ENCODE measurements around the gene HAUS5.
A peak's percentile ranks its signal among the peaks of the same experiment; 100 is the strongest.
"Not testable (repeated sequence)": the region's sequence is repeated elsewhere in the genome, so short reads cannot be mapped to it uniquely, and the experiment has no call there.

The HAUS5 gene, protein sequence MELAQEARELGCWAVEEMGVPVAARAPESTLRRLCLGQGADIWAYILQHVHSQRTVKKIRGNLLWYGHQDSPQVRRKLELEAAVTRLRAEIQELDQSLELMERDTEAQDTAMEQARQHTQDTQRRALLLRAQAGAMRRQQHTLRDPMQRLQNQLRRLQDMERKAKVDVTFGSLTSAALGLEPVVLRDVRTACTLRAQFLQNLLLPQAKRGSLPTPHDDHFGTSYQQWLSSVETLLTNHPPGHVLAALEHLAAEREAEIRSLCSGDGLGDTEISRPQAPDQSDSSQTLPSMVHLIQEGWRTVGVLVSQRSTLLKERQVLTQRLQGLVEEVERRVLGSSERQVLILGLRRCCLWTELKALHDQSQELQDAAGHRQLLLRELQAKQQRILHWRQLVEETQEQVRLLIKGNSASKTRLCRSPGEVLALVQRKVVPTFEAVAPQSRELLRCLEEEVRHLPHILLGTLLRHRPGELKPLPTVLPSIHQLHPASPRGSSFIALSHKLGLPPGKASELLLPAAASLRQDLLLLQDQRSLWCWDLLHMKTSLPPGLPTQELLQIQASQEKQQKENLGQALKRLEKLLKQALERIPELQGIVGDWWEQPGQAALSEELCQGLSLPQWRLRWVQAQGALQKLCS

DNA sequence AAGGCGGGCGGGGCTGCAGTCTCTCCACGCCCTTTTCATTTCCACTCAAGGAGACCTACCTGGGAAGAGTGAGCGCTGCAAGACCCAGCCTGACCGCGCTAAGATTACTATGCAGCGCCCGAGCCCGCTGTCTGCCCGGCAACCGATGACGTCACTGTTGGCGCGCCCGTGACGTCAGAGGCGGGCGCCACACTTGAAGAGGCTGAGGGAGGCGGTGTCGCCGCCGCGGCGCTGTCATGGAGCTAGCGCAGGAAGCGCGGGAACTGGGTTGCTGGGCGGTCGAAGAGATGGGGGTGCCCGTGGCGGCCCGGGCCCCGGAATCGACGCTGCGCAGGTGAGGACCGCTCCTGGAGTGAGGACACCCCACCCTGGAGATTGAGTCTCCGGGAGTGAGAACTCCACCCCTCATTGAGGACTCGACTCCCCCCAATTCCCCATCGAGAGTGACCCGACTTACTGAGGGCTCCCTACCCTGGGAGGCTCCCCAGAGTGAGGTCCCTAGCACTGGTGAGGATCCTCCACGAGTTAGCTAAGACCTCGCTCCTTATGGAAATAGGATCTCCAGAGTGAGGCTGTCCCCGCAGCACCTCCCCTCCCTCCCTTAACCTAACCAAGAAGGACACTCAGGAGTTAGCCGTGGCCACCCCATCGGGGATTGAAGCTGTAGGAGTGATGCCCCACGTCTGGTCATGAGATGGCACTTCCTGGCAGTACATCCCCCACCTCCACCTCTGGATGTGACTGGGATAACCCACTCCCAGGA, at the start of gene HAUS5:
Gene HAUS5 (plus strand): TSS at position 177 of the 763 bp plus-strand sequence. CDS start 60 bp downstream, at position 237.
- peak; percentile 96 for DNase-seq

DNA sequence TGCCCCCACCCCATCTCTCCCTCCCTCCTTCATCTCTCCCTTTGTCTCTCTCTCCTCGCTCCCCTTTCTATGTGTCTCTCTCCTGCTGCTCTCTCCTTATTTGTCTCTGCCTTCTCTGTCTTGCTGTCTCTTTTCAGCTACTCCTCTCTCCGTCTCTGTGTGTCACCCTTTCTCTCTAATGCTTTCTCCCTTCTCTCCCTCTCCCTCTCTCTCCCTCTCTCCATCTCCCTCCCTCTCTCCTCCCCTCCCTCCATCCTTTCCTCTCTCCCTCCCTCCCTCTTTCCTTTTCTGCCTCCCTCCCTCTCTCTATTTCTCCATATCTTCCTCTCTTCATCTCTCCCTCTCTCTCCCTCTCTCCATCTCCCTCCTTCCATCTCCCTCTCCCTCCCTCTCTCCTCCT, 49.8 kb upstream of the HAUS5 start:
- DNase-seq, result no peak

DNA sequence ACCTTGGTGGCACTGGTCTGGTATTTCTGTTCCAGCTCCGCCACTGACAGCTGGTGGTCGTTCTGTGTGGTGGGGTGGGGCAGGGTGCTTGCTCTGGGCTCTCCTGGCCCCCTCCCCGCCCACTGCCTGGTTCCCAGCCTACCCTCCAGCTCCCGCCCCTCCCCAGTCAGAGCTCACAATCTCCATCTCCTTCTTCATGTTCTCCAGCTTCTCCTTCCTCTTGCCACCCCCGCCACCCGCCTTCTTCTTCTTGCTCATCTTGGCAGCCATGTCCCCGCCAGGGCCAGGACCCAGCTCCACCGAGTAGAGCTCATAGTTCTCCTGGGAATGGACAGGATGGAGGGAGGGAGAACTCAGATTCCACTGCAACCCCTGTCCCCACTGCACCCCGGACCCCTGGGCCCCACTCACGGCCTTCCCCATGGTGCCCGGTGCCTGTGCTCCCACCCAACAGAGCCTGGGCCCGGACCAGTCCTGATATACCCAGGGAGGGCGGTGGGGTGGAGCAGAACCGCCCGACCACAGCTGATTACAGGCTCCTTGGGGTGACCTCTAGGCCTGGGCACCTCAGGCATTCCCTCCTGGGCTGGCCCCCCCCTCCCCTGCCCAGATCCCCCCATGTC, 49.2 kb upstream of the HAUS5 start, which contains the start of gene ATP4A:
Gene ATP4A (minus strand): TSS at position 452 of the 623 bp plus-strand sequence. CDS start 29 bp downstream, at position 423.
- no peak for DNase-seq

DNA sequence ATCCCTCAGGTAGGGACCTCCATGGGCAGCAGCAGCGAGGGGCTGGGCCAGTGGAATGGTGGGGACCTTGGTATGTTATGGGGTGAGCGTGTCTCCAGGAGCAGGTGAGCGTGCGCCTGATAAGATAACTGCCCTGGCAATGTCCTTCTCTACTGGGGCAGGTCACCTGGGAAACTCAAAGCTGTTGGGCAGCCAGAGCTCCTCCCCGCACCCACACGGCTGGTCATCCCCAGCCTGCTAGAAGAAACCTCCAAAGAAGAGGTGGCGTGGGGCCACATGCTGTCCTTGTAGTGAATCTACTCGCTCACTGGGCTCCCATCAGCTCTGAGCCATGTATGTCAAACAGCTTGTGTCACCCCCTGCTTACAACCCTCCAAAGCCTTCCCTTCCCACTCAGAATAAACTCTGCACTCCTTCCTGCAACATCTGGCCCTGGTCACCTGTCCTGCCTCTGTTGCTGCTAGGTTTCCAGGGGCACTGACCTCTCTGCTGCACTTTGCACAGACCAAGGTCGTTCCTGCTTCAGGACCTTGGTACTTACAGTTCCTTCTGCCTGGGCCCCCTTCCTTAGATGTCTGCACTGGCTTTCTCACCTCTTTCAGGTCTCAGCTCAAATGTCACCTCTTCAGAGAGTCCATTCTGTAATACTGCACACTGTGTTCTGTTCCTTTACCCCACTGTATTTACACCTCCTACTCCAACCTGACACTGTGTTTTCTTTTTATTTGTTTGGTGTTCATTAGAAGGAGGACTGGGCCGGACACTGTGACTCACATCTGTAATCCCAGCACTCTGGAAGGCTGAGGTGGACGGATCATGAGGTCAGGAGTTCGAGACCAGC, 47.3 kb upstream of the HAUS5 start:
- no peak for DNase-seq

DNA sequence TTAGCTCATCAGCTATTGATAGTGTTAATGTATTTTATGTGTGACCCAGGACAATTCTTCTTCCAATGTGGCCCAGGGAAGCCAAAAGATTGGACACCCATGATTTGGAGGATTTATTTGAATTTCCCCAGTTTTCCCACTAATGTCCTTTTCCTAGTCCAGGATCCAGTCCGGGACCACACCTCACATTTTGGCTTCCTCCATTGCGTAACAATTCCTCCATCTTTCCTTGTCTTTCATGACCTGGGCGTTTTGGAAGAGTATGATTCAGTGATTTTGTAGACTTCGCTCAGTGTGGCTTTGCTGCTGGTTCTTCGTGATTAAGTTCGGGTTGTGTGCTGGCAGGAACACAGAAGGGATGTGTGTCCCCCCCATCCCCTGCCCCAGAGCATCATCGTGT, 45.8 kb upstream of the HAUS5 start:
- no peak for DNase-seq

DNA sequence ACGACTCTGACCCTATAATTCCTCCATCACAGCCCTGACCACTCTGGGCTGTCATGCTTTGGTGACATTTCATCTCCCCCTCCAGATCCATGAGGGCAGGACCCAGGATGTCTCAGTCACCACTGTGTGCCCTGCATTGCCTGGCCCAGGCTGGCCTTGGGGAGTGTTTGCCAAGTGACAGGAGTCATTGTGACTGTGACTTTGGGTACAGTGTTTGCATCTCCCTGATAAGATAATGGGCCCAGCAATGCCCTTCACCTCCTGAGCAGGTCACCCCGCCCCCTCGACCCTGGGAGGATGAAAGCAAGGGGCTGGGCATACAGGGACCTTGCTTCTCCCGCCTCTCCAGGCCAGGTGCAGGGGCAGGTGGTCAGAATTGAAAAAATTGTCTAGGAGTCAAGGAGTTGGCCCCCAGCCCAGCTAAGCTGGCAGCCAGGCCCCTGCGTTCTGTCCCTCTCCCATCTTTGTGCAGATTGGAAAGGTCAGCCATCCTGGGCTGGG, 43.2 kb upstream of the HAUS5 start:
- no peak for DNase-seq

DNA sequence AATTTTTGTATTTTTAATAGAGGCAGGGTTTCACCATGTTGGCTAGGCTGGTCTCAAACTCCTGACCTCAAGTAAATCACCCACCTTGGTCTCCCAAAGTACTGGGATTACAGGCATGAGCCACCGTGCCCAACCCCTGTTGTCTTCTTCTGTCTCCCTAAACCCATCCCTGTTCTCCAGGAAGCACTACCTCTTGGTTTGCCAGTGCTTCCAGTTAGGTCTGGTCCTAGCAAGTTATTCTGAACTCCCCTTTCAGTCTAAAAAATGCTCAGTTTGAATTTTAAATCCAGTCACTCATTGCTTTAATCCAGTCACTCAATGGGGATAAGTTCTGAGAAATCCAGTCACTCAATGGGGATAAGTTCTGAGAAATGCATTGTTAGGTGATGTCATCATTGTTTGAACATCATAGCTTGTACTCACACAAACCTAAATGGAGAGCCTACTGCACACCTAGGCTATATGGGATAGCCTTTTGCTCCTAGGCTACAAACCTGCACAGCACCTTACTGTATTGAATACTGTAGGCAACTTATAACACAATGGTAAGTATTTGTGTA, 41.0 kb upstream of the HAUS5 start:
- no peak for DNase-seq

DNA sequence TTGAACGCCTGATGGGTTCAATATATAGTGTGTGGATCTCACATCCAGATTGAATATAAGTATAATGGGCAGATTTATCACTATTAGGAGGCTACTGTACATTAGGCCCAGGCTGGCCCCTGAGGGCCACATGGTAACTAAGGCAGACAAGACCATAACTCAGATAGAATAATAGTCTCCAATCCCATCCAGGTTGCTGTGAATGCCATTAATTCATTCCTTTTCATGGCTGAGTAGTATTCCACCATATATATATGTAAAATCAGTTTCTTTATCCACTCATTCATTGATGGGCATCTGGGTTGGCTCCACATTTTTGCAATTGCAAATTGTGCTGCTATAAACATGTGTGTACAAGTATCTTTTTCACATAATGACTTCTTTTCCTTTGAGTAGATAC, 34.6 kb upstream of the HAUS5 start:
- DNase-seq, result no peak

DNA sequence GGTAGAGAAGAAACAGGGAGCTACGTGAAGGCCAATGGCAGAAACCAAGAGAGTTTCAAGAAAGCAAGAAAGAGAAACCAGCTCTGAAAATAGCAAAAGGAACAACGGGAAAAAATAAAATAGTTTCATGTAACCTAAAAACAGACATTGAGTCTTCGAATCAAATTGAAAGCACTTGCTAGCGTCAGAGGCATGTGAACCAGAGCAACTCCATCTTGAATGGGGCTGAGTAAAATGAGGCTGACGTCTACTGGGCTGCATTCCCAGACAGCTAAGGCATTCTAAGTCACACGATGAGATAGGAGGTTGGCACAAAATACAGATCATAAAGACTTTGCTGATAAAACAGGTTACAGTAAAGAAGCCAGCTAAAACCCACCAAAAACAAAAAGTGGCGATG, 33.8 kb upstream of the HAUS5 start:
- no peak for DNase-seq

DNA sequence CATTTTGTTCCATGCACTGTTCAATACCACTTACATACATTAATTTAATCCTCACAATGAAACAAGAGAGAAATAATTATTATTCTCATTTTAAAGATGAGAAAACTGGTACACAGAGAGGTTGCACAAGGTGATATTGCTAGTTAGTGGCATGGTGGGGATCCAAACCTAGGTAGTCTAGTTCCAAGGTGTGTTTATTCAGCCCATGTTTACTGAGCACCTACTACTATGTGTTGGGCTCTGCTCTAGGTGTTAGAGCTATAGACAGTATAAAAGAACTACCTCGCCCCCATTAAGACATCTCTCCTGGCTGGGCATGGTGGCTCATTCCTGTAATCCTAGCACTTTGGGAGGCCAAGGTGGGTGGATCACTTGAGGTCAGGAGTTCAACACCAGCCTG, 29.8 kb upstream of the HAUS5 start:
- DNase-seq, result no peak

DNA sequence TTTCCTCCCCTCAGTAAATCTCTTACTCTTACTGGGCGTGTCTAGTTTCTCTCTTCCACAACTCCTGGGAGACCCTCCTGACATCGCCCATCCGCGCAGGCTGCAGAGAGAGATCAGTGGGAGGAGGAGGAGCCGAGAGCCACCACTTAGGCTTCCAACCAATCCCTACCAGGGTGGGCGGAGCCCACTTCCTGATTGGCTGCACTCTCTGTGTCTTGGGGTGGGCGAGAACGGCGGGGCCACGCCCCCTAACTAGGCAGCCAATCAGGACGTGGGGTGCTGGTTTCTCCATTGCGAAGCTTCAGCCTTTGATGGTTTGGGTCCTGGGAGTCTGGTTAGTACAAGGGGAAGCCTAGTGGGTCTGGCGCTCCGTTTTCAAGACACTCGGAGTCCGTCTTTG, 26.7 kb upstream of the HAUS5 start, which contains the start of gene PMIS2:
Gene PMIS2 (plus strand): TSS at position 326 of the 400 bp plus-strand sequence. CDS start 87 bp downstream, outside the sequence.
- no peak for DNase-seq

DNA sequence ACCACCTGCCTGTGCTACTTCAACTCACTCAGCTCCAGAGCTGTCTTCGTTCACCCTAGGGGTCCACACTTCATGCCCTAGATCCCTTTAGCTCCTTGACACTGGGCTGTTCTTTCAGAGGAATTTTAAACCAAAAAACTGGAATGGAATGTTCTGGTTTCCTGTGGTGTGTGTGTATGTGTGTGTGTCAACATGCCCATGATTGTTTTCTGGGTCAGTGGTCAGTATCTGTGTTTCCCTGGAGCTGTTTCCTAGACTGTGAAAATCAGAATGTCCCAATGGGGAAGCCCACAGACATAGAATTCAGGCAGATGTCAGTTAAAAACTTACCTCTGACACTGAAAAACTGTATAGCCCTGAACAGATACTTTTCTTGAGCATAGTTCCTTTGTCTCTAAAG, 25.2 kb upstream of the HAUS5 start:
- no peak for DNase-seq

DNA sequence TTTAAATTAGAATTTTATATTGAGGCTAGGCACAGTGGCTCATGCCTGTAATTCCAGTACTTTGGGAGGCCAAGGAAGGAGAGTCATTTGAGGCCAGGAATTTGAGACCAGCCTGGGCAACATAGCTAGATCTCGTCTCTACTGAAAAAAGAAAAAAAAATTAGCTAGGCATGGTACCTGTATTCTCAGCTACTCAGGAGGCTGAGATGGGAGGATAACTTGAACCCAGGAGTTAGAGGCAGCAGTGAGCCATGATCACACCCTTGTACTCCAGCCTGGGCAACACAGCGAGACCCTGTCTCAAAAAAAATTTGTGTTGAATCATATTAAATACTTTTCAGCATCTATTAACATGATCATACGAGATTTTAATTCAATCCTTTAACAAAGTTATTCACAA, 21.7 kb upstream of the HAUS5 start:
- no peak for DNase-seq

DNA sequence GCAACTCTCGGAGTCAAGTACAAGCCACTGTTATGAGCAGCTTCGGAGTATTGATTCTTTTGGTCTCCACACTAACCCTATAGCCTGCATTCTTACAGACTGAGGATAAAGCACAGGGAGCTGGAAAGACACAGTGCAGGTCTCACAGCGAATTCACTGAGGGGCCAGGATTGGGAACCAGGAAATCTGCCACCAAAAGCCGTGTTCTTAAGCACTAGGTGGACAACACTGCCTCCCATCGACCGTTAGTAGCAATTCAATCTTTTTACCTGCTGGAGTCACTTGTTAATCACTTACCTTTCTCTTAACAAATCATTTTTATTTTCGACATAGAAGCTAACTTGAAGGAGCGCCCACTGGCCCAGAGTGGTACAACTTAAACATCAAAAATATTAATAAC, 20.3 kb upstream of the HAUS5 start:
- no peak for DNase-seq

DNA sequence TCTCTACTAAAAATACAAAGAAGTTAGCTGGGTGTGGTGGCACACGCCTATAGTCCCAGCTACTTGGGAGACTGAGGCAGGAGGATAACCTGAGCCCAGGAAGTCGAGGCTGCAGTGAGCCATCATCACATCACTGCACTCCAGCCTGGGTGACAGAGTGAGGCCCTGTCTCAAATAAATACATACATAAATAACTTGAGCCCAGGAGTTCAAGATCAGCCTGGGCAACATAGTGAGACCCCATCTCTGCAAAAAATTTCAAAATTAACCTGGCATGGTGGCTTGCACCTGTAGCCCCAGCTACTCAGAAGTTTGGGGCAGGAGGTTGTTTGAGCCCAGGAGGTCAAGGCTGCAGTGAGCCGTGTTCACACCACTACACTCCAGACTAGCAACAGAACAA, 17.5 kb upstream of the HAUS5 start:
- DNase-seq, result not testable (repeated sequence)

DNA sequence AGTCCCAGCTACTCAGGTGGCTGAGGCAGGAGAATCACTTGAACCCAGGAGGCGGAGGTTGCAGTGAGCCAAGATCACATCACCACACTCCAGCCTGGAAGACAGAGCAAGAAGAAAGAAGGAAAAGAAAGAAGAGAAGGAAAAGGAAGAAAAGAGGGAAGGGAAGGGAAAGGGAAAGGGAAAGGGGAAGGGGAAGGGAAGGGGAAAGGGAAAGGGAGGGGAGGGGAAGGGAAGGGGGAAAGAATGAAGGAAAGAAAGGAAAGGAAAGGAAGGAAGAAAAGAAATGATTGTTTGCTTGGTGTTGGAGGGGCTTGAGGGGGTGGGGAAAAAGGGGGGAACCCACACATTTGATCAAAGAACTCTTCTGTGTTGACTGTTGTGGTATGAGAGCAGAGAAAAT, 16.6 kb upstream of the HAUS5 start:
- no peak for DNase-seq

DNA sequence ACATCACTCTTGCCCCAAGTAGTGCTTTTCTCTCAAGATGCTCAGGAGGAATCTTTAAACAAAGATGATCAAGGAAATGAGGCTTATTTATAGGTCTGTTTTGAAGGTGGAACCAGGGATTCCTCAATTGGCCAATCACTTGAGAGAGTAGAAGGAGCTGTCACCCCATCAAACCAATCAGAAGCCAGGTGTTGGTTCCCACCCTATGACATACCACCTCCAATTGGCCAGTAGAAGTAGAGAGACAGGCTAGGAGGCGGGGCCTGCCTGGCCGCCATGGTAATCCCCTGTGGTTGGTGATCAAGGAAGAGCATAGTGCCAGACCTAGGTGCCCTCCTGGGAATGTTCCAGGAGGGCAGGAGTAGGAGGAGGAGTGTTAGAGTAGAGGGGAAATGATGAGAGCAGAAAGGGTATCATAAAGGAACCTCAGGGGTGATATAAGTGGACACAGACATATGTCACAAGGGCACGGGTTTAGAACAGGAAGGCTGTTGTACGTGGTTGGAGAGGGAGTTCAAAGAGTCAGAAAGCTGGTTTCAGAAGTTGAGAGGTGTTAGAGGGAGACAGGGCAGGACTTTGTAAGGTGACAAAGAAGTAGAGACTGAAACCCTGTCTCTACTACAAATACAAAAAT, 16.1 kb upstream of the HAUS5 start:
- no peak for DNase-seq

DNA sequence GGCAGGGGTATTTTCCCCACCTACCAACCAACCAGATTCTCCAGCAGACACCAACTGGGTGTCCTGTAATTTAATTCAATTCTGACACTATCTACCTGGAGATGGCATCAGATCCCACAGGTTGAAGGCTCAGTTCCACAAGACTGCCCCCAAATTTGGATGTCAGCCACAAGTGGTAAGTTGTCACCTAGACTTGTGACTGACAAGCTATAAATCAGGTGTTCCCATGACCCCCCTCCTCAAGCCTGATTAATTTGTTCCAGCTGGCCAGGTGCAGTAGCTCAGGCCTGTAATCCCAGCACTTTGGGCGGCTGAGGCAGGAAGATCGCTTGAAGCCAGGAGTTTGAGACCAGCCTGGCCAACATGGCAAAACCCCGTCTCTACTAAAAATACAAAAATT, 10.6 kb upstream of the HAUS5 start:
- DNase-seq, result no peak

DNA sequence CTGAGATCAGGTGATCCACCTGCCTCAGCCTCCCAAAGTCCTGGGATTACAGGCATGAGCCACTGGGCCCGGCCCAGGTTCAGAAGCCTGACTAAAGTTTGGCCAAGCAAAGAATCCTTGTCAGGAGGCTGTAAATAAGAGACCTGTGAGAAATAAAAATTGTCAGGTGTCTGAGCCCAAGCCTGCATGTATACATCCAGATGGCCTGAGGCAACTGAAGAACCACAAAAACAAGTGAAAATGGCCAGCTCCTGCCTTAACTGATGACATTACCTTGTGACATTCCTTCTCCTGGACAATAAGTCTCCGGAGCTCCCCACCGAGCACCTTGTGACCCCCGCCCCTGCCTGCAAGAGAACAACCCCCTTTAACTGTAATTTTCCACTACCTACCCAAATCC, 8.1 kb upstream of the HAUS5 start:
- not testable (repeated sequence) for DNase-seq

DNA sequence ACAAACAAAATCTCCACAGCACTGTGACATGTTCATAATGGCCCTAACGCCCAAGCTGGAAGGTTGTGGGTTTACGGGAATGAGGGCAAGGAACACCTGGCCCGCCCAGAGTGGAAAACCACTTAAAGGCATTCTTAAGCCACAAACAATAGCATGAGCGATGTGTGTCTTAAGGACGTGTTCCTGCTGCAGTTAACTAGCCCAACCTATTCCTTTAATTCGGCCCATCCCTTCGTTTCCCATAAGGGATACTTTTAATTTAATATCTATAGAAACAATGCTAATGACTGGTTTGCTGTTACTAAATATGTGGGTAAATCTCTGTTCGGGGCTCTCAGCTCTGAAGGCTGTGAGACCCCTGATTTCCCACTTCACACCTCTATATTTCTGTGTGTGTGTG, 5.4 kb upstream of the HAUS5 start:
- not testable (repeated sequence) for DNase-seq

DNA sequence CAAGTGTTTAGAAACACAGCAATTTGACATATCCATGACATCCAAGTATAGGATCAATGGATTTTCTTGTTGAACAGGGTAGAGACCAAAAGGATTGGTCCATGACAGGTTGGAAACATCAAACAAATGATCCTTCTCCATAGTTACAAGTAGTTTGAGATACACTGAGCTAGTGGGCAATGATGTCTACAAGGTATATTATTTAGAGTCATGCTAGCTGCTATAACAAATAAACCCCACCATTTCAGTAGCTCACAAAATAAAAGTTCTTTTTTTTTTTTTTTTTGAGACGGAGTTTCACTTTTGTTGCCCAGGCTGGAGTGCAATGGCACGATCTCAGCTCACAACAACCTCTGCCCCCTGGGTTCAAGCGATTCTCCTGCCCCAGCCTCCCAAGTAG, 4.9 kb upstream of the HAUS5 start:
- no peak for DNase-seq

Measured in right hindlimb (tissue), 1 donor.